GM18909 (cell line): ENCODE data around the gene CCDC27.
A peak's percentile ranks its signal among the peaks of the same experiment; 100 is the strongest.
"Not testable (repeated sequence)": the region's sequence is repeated elsewhere in the genome, so short reads cannot be mapped to it uniquely, and the experiment has no call there.

Source experiments
- ATAC-seq: cut with Tn5 transposase; IDR thresholded peaks from one replicate; pipeline ENCODE4 v1.9.1; 2021; ENCODE audit warnings: mild to moderate bottlenecking; ENCODE audit not compliant: unreplicated experiment, poor library complexity

CCDC27 gene

DNA sequence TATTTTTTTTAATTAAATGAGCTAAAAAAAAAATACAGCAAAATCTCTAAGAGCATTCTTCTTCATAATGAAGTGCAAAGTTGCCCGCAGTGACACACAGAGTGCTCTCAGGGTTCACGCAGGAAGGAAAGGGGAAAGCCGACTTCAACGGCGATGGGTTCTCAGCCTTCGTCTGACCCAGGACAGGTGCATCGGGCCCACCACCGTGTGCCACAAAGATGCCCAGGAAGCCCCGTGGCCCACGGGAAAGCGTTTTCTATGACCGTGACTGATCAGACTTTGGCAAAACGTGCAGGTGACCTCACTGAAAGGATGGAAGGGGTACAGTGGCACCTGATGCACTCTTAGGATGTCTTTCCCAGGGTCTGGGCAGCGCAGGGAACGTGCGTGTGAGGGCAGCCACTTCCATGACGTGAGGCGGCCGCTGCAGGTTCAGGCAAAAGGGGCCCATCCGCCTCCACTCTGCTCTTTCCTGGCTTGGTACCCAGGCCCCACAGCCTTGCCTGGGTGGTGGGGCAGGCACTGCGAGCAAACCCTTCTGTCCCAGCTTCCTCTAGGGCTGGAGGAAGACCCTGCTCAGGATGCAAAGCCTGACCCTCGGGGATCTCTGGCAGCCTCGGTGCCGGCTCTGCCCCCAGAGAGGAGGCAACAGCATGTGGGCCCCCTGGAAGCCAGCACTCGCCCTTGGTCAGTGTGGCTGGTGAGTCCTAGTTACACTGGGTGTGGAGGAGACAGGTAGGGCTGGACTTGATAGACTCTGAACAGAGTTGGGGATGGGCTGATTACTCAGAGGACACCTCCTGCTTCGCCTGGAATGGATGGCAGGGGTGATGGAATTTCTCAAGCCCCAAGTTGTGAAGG, 35.7 kb downstream of the CCDC27 start:
- no peak for ATAC-seq

DNA sequence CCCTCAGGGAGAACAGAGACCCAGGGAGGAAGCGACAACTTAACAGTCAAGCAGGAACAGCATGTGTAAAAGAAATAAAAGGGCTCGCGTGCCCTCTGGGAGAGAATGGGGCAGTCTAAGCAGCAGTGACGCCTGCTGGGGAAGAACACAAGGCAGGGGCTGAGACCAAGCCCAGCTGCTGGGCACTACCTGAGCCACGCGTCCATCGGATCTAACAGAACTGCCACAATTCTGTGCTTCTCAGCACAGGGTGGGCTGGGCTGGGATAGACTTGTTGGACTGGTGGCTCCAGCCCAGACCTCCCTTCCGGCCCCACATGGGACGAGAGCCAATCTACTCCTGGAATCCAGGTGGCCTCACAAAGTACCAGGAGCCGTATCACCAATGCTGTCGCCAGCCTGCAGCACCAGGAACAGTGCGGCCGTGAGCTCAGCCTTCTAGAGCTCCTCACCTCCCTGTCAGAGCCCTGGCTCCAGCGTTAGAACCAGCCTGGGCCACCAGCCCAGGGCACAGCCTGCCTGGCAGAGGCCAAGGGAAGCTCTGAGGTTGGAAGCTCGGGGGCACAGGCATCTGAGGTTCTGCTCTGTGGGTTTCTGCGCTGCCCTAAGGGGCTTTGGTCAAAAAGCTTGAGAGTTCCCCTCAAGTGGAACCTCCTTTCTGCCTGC, 36.6 kb downstream of the CCDC27 start:
- ATAC-seq: no peak

GRCh38 chr1:3789421-3790300, 37.4 kb downstream of the CCDC27 start:
- no peak for ATAC-seq

DNA sequence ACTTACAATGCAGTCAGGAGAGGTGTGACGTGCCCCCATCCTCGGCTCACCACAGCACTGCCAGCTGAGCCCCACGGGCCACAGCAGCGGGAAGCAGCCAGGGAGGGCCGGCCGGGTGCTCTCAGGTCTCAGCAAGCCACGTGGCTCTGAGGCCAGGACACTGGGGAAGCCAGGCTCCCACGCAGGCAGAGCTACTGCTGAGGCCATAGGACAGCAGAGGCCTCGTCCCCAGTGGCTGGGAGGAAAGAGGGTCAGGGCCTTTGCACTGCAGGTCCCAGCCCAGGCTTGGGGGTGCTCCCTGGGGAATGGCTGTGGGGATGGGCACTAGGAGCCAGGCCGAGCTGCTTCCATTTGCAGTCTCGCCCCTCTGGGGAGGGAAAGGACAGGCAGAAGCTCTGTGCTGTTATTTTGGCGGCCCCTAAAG, 38.3 kb downstream of the CCDC27 start:
- no peak for ATAC-seq

DNA sequence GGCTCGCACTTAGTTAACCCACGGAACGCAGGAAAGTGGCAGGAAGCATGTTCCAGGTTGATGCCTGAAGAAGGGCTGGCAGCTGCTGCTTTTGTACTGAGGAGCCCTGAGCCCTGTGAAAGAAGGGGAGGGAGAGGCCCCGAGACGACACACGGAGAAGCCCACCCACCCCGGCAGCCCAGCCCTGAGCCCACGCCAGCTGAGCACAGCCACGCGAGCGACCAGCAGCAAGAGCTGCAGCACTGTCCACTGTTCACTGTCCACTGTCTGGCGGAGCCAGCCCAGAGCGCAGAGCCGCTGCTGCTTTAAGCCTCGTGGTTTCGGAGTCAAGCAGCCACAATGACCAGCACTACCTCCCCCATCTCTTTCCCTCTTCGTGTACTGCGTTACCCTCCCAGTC, 38.7 kb downstream of the CCDC27 start:
- ATAC-seq: no peak

DNA sequence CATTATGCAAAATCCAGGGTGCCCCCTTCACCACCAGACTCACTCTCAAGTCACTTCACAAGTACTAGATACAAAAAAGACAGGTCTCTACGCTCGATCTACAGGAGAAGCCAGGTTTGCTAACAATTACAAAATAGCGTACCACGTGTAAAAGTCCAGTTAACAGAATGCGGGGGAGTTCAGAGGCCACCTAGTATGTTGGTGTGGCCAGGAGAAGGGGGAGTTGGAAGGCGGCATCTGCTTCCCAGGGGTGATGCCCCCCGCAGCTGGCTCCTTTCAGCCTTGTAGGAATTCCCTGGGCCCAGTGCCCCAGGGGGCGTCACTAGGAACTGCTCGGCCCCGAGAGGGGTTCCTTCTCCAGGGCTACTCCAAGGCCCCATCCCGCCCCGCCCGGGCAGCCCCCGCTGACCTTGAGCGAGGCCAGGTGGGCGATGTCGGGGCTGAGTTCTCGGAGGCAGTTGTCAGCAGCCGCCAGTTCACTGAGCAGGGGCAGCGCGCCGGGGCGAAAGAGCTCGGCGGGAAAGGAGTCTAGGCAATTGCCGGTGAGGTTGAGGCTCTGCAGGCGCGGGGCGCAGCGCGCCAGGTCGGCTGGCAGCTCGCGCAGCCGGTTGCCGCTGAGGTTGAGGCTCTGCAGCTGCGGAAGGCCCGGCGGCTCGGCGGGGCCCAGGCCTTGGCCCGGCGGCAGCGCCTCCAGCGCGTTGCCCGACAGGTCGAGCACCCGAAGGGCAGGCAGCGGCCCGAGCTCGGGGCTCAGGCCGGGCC, 43.4 kb downstream of the CCDC27 start:
- ATAC-seq: peak; percentile 33

GRCh38 chr1:3796215-3797061, 44.2 kb downstream of the CCDC27 start, which contains the start of gene LRRC47:
Gene LRRC47, minus strand, starts transcription at chr1:3796498. Its CDS starts 22 bp downstream, at chr1:3796476.
- ATAC-seq: peak; percentile 97

DNA sequence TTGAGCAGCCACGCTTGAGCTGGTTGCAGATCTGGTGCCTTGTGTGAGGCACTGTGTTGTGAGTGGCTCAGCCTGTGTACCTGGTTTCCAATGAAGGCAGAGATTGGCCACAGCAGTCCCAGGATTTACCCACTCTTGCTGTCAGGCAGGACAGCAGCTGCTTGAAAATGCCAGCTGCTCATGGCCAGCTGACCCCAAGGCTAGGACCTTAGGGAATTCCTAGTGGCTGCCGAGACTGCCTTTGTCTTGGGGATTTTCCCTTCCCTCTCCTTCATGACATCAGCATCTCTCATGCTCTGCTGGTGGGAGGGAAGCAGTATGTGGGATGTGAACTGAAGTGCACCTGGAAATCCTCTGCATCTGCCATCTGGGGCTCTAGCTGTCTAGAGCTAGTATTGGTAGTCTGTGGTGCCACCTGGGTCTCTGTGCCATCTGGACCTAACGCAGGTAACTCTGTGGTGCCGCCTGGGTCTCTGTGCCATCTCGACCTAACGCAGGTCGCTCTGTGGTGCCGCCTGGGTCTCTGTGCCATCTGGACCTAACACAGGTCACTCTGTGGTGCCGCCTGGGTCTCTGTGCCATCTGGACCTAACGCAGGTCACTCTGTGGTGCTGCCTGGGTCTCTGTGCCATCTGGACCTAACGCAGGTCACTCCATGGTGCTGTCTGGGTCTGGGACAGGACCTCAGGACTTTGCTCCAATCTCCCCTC, 47.9 kb downstream of the CCDC27 start:
- ATAC-seq: no peak

GRCh38 chr1:3800795-3801194, 48.5 kb downstream of the CCDC27 start:
- not testable (repeated sequence) for ATAC-seq

GRCh38 chr1:3803905-3804626, 51.8 kb downstream of the CCDC27 start:
- ATAC-seq: no peak

GRCh38 chr1:3804627-3804944, 52.3 kb downstream of the CCDC27 start:
- not testable (repeated sequence) for ATAC-seq

DNA sequence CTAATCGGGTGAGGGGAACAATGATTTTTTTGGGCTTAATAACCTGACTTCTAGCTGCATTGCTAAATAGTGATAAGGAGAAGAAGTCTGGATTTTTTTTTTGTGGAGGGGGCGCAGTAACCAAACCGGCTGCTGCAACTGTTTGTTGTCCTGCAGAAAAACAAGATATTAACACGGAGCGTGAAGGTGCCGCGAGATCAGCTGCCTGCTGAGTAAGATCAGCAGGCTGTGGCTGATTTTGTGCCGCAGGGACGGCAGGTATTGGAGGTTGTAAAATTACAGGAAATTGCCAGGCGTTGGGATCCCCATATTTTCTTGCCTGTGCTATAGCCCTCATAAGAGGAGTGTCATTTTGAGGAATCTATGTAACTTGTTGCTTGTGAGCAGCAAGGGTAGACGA, 52.8 kb downstream of the CCDC27 start:
- no peak for ATAC-seq

DNA sequence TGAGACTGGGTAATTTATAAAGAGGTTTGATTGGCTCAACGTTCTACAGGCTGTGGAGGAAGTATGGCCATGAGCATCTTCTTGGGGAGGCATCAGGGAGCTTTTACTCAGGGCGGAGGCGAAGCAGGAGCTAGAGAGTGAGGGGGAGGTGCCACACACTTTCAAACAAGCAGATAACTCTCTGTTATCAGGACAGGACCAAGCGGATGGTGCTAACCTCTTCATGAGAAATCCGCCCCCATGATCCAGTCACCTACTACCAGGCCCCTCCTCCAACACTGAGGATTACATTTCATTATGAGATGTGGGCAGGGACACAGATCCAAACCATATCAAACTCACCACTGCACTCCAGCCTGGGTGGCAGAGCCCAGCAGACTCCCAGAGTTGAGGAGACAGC, 55.5 kb downstream of the CCDC27 start:
- ATAC-seq: no peak

DNA sequence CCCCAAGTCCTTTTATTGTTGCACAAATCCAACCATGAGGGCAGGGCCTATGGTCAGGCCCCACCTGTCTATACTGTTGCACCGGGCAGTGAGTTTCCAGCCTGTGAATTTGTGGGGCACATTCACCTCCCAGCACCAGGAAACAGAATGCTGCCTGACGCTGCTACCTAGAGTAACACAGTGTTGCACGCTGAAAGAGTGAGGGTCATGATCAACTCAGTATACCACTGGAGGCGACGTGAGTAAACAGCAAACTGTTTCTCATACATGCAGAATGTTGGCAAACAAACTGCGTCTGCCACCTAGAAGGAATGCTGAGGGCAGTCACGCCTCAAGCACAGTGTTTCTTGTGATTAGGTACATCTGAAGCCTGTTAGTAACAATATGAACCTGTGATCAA, 57.4 kb downstream of the CCDC27 start:
- no peak for ATAC-seq

DNA sequence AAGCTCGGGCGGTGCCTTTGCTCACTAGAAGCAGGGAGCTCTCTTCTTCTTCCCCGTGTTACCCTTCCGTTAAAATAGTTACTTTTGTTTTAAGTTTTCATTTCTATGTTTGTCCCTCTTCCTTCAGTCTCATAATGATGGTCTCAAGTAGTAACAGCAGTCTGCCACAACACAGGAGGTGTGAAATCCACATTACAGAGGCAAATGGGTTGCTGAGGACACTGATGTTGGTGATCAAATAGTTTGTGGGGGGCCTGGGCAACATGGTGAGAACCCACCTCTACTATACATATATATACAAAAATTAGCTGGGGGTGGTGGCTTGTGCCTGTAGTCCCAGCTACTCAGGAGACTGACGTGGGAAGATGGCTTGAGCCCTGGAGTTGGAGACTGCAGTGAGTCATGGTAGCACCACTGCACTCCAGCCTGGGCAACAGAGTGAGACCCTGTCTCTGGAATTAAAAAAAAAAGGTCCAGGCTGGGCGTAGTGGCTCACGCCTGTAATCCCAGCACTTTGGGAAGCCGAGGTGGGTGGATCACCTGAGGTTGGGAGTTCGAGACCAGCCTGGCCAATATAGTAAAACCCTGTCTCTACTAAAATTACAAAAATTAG, 58.0 kb downstream of the CCDC27 start:
- ATAC-seq: not testable (repeated sequence)

DNA sequence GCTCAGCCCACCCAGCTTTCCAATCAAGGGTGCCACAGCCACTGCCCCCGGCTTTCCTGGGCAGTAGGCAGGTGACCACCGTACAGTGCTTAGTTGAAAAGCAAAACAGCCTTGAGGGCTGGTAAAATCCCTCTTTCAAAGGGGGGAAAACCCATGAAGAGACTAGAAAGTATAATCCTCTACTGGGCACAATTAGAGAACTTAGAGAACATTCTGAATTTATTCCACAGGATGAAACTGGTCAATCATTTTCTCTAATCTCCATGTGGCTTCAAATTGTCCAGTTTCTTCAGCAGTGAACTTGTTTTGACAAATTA, 59.3 kb downstream of the CCDC27 start:
- ATAC-seq: no peak

DNA sequence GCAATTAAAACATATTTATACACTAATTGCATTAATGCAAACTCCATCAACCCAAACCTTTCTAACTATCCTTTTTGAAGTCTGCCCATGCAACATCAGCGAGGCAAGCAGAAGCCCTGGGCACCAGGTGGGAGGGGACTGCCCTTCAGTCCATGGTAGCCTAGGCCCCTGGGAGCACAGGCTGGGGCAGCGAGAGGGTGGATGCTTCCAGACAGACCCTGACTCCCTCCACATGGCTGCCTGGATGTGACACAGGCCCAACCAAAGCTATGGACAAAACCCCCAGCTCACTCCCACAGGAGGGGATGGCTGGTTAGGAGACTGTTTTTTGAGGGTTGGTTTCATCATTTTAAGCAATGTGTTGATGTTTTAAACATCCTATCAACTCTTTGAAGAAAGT, 61.8 kb downstream of the CCDC27 start:
- ATAC-seq: no peak
